Left lung (tissue), 10 donors: ENCODE results near the gene SNTB2. TPM values are rescaled to one million over a fixed set of nuclear protein-coding genes. Genes with fewer than 3 reads are reported as not detected.
"Not testable (repeated sequence)": the region's sequence is repeated elsewhere in the genome, so short reads cannot be mapped to it uniquely, and the experiment has no call there.

Source experiments
- ATAC-seq: fragments of 200-7000 bp; cut with Tn5 transposase; one replicate; pipeline ENCODE4 v1.9.1; 2020; ENCODE audit warnings: moderate library complexity
- DNase-seq, 4 donors: peaks; one replicate each; pipeline ENCODE4 v3.0.0-alpha.2; 2013 to 2020
- H3K27ac ChIP-seq, 2 donors: fragments of 200-600 bp; sonication (generic) in 1 of 2; one replicate each; pipeline versions ENCODE4 v1.5.0 to v1.8.0; 2020 to 2021
- H3K27me3 ChIP-seq, 2 donors: fragments of 200-600 bp; sonication (generic) in 1 of 2; one replicate each; pipeline versions ENCODE4 v1.5.0 to v1.8.0; 2020 to 2021
- H3K36me3 ChIP-seq, 2 donors: fragments of 200-600 bp; sonication (generic) in 1 of 2; one replicate each; pipeline versions ENCODE4 v1.5.0 to v1.8.0; 2020 to 2021
- H3K4me1 ChIP-seq, 2 donors: fragments of 200-600 bp; one replicate each; pipeline ENCODE4 v1.8.0; 2021
- H3K4me3 ChIP-seq, 2 donors: fragments of 200-600 bp; sonication (generic) in 1 of 2; one replicate each; pipeline versions ENCODE4 v1.5.0 to v1.8.0; 2020 to 2021; ENCODE audit warnings: mild to moderate bottlenecking in 1 of 2
- H3K9me3 ChIP-seq, 2 donors: fragments of 200-600 bp; sonication (generic) in 1 of 2; one replicate each; pipeline versions ENCODE4 v1.5.0 to v1.8.0; 2020 to 2021
- CTCF ChIP-seq, 2 donors: fragments of 200-600 bp; sonication (generic) in 1 of 2; IDR thresholded peaks; one replicate each; pipeline versions ENCODE4 v1.5.0 to v1.8.0; 2021; ENCODE audit warnings: antibody characterized with exemption in 2 of 2
- intact Hi-C, 2 donors: fragments of 100-400 bp; cut with DNase I; formaldehyde crosslinking; loops; one replicate each; pipeline versions ENCODE4 v1.11.2 to v1.14.2; 2022
- polyA plus RNA-seq, 6 donors: library from polyadenylated mRNA; unstranded; fragments of 120-200 nt; gene quantifications; one replicate each; pipeline ENCODE4 v1.2.1, GENCODE V29; 2013; ENCODE audit not compliant: insufficient read length in 6 of 6
- total RNA-seq, 2 donors: library from RNA; stranded (reverse); fragmentation: NEBNext Ultra II Directional; extraction: Animal tissue kit (Norgen Biotek cat#: 25700); gene quantifications; one replicate each; pipeline ENCODE4 v1.2.1, GENCODE V29; 2021
- donor health status: DM: no; HTN: yes; CAD: no.
- donor health status: DM: no; HTN: no; CAD: no.

The SNTB2 gene
- total and polyA plus RNA-seq, 8 donors: 22.8 to 47.3 (median 25.1) TPM

DNA sequence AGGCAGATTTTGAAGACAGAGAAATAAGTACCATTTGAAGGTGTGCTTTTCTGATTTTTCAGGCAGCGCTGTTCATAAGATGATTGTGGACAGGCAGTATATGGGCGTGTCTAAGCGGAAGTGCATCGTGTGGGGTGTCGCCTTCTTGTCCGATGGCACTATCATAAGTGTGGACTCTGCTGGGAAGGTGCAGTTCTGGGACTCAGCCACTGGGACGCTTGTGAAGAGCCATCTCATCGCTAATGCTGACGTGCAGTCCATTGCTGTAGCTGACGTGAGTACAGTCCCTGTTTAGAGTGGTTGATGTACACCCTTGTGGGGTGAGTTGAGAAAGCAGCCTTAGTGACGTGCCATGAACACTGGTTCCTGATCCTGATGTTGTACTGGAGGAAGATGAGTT lies 43.8 kb upstream of the SNTB2 start:
- H3K27me3 ChIP-seq: no peaks in the 10 kb centered on the region
- H3K4me3 ChIP-seq: no peak overlapping the region
- intact Hi-C loops: no loop called here
- no peak overlapping the region for H3K27ac ChIP-seq
- H3K9me3 ChIP-seq: no peaks in the 10 kb centered on the region
- TF ChIP-seq CTCF (IDR thresholded peaks at IDR 0.05): no peak
- H3K4me1 ChIP-seq: no peaks in the 10 kb centered on the region
- ATAC-seq: no peak
- peaks cover 0 to 93% of the 10 kb centered on the region in 2 donors for H3K36me3 ChIP-seq
- DNase-seq: no peak

DNA sequence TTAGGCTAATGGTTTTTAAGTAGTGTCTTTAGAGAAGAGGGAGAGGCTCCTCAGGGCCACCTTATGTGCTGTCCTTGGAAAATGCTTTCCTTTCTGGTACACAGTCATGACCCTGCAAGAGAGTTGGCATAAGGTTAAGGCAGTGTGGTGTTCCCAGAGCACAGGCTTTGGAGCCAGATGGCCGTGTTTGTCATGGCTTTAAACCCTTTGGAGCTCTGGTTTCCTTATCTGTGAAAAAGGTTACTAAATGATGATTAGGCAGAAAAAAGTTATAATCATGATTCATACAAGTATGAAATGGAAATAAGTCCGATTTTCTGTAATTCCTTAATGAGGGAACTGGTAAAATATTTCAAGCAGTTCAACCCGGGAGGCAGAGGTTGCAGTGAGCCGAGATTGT lies 41.3 kb upstream of the SNTB2 start:
- no peak overlapping the region for H3K27ac ChIP-seq
- H3K9me3 ChIP-seq: no peaks in the 10 kb centered on the region
- DNase-seq: no peak
- H3K4me1 ChIP-seq: no peaks in the 10 kb centered on the region
- no peaks in the 10 kb centered on the region for H3K27me3 ChIP-seq
- TF ChIP-seq CTCF (IDR thresholded peaks at IDR 0.05): no peak
- peak; percentile 21 for ATAC-seq
- intact Hi-C loops: no loop called here
- peaks cover 0 to 93% of the 10 kb centered on the region in 2 donors for H3K36me3 ChIP-seq
- no peak overlapping the region for H3K4me3 ChIP-seq

GRCh38 chr16:69149621-69150020 lies 37.3 kb upstream of the SNTB2 start:
- H3K9me3 ChIP-seq, H3K27ac ChIP-seq, H3K4me3 ChIP-seq, DNase-seq, H3K4me1 ChIP-seq, H3K27me3 ChIP-seq, ATAC-seq: not testable (repeated sequence)
- intact Hi-C loops: loop anchor here in 1 of 2 donors (5.0 kb wide), 1 partner anchor 138 kb away; no protein-coding TSS in a partner anchor
- H3K36me3 ChIP-seq: peaks cover 0 to 97% of the 10 kb centered on the region in 2 donors

DNA sequence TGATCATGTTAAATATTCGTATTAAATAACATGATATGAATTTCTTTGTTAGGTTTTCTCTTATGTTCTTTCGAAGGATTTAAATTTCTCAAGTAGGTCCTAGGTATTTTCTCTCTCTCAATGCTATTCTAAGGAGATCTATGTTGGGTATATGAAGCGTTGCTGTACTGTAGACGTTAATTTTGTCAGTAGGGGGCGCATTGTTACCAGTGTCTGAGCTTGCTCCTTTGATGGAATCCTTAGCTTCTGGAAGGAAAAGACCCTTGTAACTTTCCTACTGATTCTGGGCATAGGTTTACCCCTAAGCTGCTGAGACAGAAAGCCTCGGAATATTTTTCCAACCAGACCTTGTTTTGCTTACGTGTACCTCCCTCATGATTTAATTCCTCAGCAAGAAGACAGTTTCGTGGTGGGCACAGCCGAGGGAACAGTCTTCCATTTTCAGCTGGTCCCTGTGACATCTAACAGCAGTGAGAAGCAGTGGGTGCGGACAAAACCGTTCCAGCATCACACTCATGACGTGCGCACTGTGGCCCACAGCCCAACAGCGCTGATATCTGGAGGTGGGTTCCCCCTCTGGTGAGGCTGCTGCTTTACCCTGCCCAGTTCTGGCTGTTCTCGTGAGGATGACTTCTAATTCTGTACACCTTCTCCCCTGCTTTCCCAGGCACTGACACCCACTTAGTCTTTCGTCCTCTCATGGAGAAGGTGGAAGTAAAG lies 36.7 kb upstream of the SNTB2 start:
- H3K36me3 ChIP-seq: peaks cover 0 to 97% of the 10 kb centered on the region in 2 donors
- H3K4me3 ChIP-seq: no peak overlapping the region
- no peaks in the 10 kb centered on the region for H3K9me3 ChIP-seq
- no peak overlapping the region for H3K27ac ChIP-seq
- H3K4me1 ChIP-seq: no peaks in the 10 kb centered on the region
- peak; percentile 78 for TF ChIP-seq CTCF (IDR thresholded peaks at IDR 0.05)
- intact Hi-C loops: loop anchor here in 1 of 2 donors (5.0 kb wide), 1 partner anchor 137 kb away; no protein-coding TSS in a partner anchor
- H3K27me3 ChIP-seq: no peaks in the 10 kb centered on the region
- ATAC-seq: peak; percentile 97
- peak in 2 of 4 donors; percentile 74 to 87 for DNase-seq

- intact Hi-C loops: no loop called here
- Histone ChIP-seq H3K36me3 (peaks cover 6 to 100% of the 10 kb centered on the region in 2 donors), H3K27me3 (no peaks in the 10 kb centered on the region), H3K9me3 (no peaks in the 10 kb centered on the region), H3K4me1 (no peaks in the 10 kb centered on the region), H3K4me3 (no peak overlapping the region), H3K27ac (no peak overlapping the region)
- no peak for TF ChIP-seq CTCF (IDR thresholded peaks at IDR 0.05)
- no peak for DNase-seq
- ATAC-seq: no peak
Measured at GRCh38 chr16:69157196-69157595, 29.8 kb upstream of the SNTB2 start.
